Epithelial cell of esophagus (primary cell): ENCODE results near the gene KRT14.

Source experiments
- DNase-seq: peaks from one replicate; pipeline ENCODE4 v3.0.0; 2010; ENCODE audit warnings: low read depth
- H3K4me3 ChIP-seq: 2 replicates; pipeline ENCODE4 v1.5.1; 2011; ENCODE audit warnings: mild to moderate bottlenecking, low read length, control low read depth
- CTCF ChIP-seq: IDR thresholded peaks from 2 replicates; pipeline ENCODE4 v1.5.1; 2011; ENCODE audit warnings: low read depth, mild to moderate bottlenecking, low read length, control low read depth, inconsistent platforms; ENCODE audit not compliant: insufficient read depth; ENCODE audit errors: missing control alignments

Gene KRT14

GRCh38 chr17:41536741-41537613 lies 49.7 kb downstream of the KRT14 start:
- TF ChIP-seq CTCF = no peak
- H3K4me3 ChIP-seq = no peak overlapping the region
- no peak for DNase-seq

GRCh38 chr17:41535764-41536481 lies 50.8 kb downstream of the KRT14 start:
- H3K4me3 ChIP-seq = no peak overlapping the region
- DNase-seq = peak; percentile 50
- TF ChIP-seq CTCF = no peak

GRCh38 chr17:41534899-41535546 lies 51.7 kb downstream of the KRT14 start:
- no peak for DNase-seq
- H3K4me3 ChIP-seq = no peak overlapping the region
- TF ChIP-seq CTCF = no peak

GRCh38 chr17:41533613-41534012 lies 53.1 kb downstream of the KRT14 start:
- no peak for TF ChIP-seq CTCF
- DNase-seq = no peak
- no peak overlapping the region for H3K4me3 ChIP-seq

- DNase-seq = no peak
- no peak overlapping the region for H3K4me3 ChIP-seq
- no peak for TF ChIP-seq CTCF
Observed at GRCh38 chr17:41532947-41533570, 53.6 kb downstream of the KRT14 start.
